H9 (cell line): ENCODE measurements around the gene RAB29. TPM values are rescaled to one million over a fixed set of nuclear protein-coding genes. Genes with fewer than 3 reads are reported as not detected.

Source experiments
- DNase-seq: peaks from one replicate; pipeline ENCODE4 v3.0.0-alpha.2; 2017
- H2AFZ ChIP-seq: one replicate; pipeline ENCODE4 v1.6.1; 2013; ENCODE audit warnings: mild to moderate bottlenecking, low read length, control low read depth, moderate library complexity
- H2AK5ac ChIP-seq: 2 replicates; pipeline ENCODE4 v1.6.1; 2013; ENCODE audit warnings: low read length, control low read depth, mixed read lengths; ENCODE audit not compliant: insufficient read length
- H2BK120ac ChIP-seq: one replicate; pipeline ENCODE4 v1.6.1; 2013; ENCODE audit warnings: low read depth, mild to moderate bottlenecking, low read length, control low read depth, inconsistent platforms; ENCODE audit not compliant: poor library complexity, severe bottlenecking
- H2BK12ac ChIP-seq: 2 replicates; pipeline ENCODE4 v1.6.1; 2013; ENCODE audit warnings: low read length, control low read depth, mixed read lengths, low read depth; ENCODE audit not compliant: insufficient read length
- H2BK15ac ChIP-seq: 2 replicates; pipeline ENCODE4 v1.6.1; 2013; ENCODE audit warnings: low read depth, low read length, control low read depth
- H2BK20ac ChIP-seq: one replicate; pipeline ENCODE4 v1.6.1; 2013; ENCODE audit warnings: low read depth, mild to moderate bottlenecking, low read length, control low read depth, inconsistent platforms; ENCODE audit not compliant: poor library complexity, severe bottlenecking
- H2BK5ac ChIP-seq: 2 replicates; pipeline ENCODE4 v1.6.1; 2013; ENCODE audit warnings: low read length, control low read depth, mixed read lengths; ENCODE audit not compliant: insufficient read length
- H3K14ac ChIP-seq: 2 replicates; pipeline ENCODE4 v1.6.1; 2013; ENCODE audit warnings: low read length, control low read depth; ENCODE audit not compliant: insufficient read depth
- H3K18ac ChIP-seq: 2 replicates; pipeline ENCODE4 v1.6.1; 2013; ENCODE audit warnings: low read depth, mild to moderate bottlenecking, mixed read lengths, low read length, control low read depth; ENCODE audit not compliant: insufficient read length
- H3K23ac ChIP-seq: 2 replicates; pipeline ENCODE4 v1.6.1; 2013; ENCODE audit warnings: low read length, control low read depth, mixed read lengths, low read depth; ENCODE audit not compliant: insufficient read length
- H3K23me2 ChIP-seq: 2 replicates; pipeline ENCODE4 v1.6.1; 2013; ENCODE audit warnings: low read depth, mild to moderate bottlenecking, mixed read lengths, low read length, control low read depth; ENCODE audit not compliant: insufficient read length, poor library complexity, severe bottlenecking
- H3K27ac ChIP-seq: 2 replicates; pipeline ENCODE4 v1.5.1; 2013; ENCODE audit warnings: low read length, control low read depth, mixed read lengths, low read depth; ENCODE audit not compliant: insufficient read length
- H3K27me3 ChIP-seq: 2 replicates; pipeline ENCODE4 v1.6.1; 2013; ENCODE audit warnings: low read length, control low read depth, inconsistent platforms; ENCODE audit not compliant: insufficient read depth
- H3K4ac ChIP-seq: 2 replicates; pipeline ENCODE4 v1.6.1; 2013; ENCODE audit warnings: low read depth, mild to moderate bottlenecking, control low read depth, inconsistent platforms, low read length, moderate library complexity
- H3K4me1 ChIP-seq: 2 replicates; pipeline ENCODE4 v1.6.1; 2013; ENCODE audit warnings: low read length, control low read depth, inconsistent platforms; ENCODE audit not compliant: insufficient read depth
- H3K4me2 ChIP-seq: 2 replicates; pipeline ENCODE4 v1.6.1; 2013; ENCODE audit warnings: low read length, control low read depth, mixed read lengths; ENCODE audit not compliant: insufficient read length, insufficient read depth
- H3K56ac ChIP-seq: 2 replicates; pipeline ENCODE4 v1.6.1; 2013; ENCODE audit warnings: low read depth, mild to moderate bottlenecking, mixed read lengths, low read length, control low read depth; ENCODE audit not compliant: insufficient read length
- H3K79me1 ChIP-seq: 2 replicates; pipeline ENCODE4 v1.6.1; 2013; ENCODE audit warnings: low read depth, mild to moderate bottlenecking, moderate library complexity, low read length, control low read depth, inconsistent platforms; ENCODE audit not compliant: insufficient read depth, poor library complexity, severe bottlenecking
- H3K79me2 ChIP-seq: 2 replicates; pipeline ENCODE4 v1.6.1; 2013; ENCODE audit warnings: low read length, control low read depth, inconsistent platforms; ENCODE audit not compliant: insufficient read depth
- H3K9ac ChIP-seq: 2 replicates; pipeline ENCODE4 v1.6.1; 2013; ENCODE audit warnings: low read length, control low read depth, mixed read lengths; ENCODE audit not compliant: insufficient read length; ENCODE audit errors: extremely low read depth
- H3K9me3 ChIP-seq: one replicate; pipeline ENCODE4 v1.6.1; 2013; ENCODE audit warnings: low read depth, low read length, inconsistent platforms; ENCODE audit not compliant: control insufficient read depth
- H3T11ph ChIP-seq: one replicate; pipeline ENCODE4 v1.6.1; 2013; ENCODE audit warnings: mild to moderate bottlenecking, low read length, control low read depth, inconsistent platforms
- H4K20me1 ChIP-seq: one replicate; pipeline ENCODE4 v1.6.1; 2013; ENCODE audit not compliant: control insufficient read depth, insufficient read length, insufficient read depth
- H4K5ac ChIP-seq: 2 replicates; pipeline ENCODE4 v1.6.1; 2013; ENCODE audit warnings: low read depth, mild to moderate bottlenecking, mixed read lengths, low read length, control low read depth; ENCODE audit not compliant: insufficient read length
- H4K8ac ChIP-seq: replicated peaks from 2 replicates; pipeline ENCODE4 v1.6.1; 2013; ENCODE audit warnings: low read length, control low read depth, mixed read lengths, low read depth; ENCODE audit not compliant: insufficient read length
- H4K91ac ChIP-seq: 2 replicates; pipeline ENCODE4 v1.6.1; 2013; ENCODE audit warnings: low read depth, mild to moderate bottlenecking, moderate library complexity, mixed read lengths, low read length, control low read depth; ENCODE audit not compliant: insufficient read length
- H3K27ac Mint-ChIP-seq, 3 experiments: 2 replicates in 2 of 3; 3 replicates in 1 of 3; pipeline ENCODE4 v1.8.0; 2020 to 2021; ENCODE audit warnings: mixed read lengths in 3 of 3, mild to moderate bottlenecking in 1 of 3, moderate library complexity in 1 of 3
- H3K27me3 Mint-ChIP-seq: 2 replicates; pipeline ENCODE4 v1.8.0; 2021; ENCODE audit warnings: low read depth, mild to moderate bottlenecking, moderate library complexity, mixed read lengths
- H3K36me3 Mint-ChIP-seq, 3 experiments: 2 replicates in 2 of 3; 3 replicates in 1 of 3; pipeline ENCODE4 v1.8.0; 2020 to 2021; ENCODE audit warnings: low read depth in 3 of 3, mixed read lengths in 3 of 3; ENCODE audit not compliant: insufficient read depth in 1 of 3
- H3K4me1 Mint-ChIP-seq, 2 experiments: 2 replicates each; pipeline ENCODE4 v1.8.0; 2020; ENCODE audit warnings: mixed read lengths in 2 of 2
- H3K4me3 Mint-ChIP-seq, 2 experiments: 2 replicates in 1 of 2; 3 replicates in 1 of 2; pipeline ENCODE4 v1.8.0; 2020 to 2021; ENCODE audit warnings: mild to moderate bottlenecking in 2 of 2, mixed read lengths in 2 of 2, moderate library complexity in 1 of 2
- H3K9me3 Mint-ChIP-seq, 2 experiments: 2 replicates in 1 of 2; 3 replicates in 1 of 2; pipeline ENCODE4 v1.8.0; 2020; ENCODE audit warnings: mild to moderate bottlenecking in 2 of 2, mixed read lengths in 2 of 2, moderate library complexity in 1 of 2
- WGBS: extraction: QIAGEN DNeasy Blood & Tissue Kit; methylation state at CpG from one replicate; pipeline ENCODE4 v1.1.7; 2013; ENCODE audit warnings: missing lambda C conversion rate, low lambda C conversion rate, mixed read lengths; ENCODE audit not compliant: insufficient read length; ENCODE audit errors: extremely low coverage; 5-methylcytosine and 5-hydroxymethylcytosine counted together
- total RNA-seq: library from RNA; stranded (reverse); gene quantifications from 2 replicates; pipeline ENCODE4 v1.2.1, GENCODE V29; 2021
- TF ChIP-seq, protein P1 (sequence below): fragments of 200-600 bp; sonication (generic); conservative IDR thresholded peaks from 3 replicates; pipeline ENCODE4 v1.8.0; 2021; ENCODE audit warnings: antibody characterized with exemption, mild to moderate bottlenecking

The RAB29 gene
- total RNA-seq, 1 experiment from 2014 or later = 4.2 TPM

DNA sequence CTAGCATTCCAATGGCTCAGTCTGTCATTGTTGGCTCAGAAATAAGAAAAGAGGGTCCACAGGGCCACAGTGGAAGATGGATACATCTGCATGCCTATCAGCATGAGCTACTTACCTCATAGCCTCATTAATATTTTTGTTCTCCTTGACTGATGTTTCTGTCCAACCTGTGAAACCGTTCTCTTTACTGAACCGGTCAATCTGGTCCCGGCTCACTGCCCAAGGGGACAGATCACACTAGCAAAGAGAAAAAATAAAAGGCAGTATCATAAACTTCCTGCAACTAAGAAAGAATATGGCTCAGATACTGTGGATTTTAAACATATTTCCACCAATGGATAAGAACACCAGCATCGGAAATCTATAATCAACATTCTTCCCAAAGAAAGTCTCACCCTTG lies 4.7 kb downstream of the RAB29 start:
- Histone ChIP-seq H3K9me3 (no peaks in the 10 kb centered on the region), H3K79me1 (no peaks in the 10 kb centered on the region), H3K4me2 (no peak overlapping the region), H4K5ac (no peak overlapping the region), H3K27me3 (peaks cover 3% of the 10 kb centered on the region; the same call in 1 of the 2 replicates), H3K4me1 (no peaks in the 10 kb centered on the region), H3K23me2 (peaks cover 6% of the 10 kb centered on the region), H4K8ac (no peak overlapping the region), H3K14ac (no peak overlapping the region), H3K79me2 (no peaks in the 10 kb centered on the region), H3K4ac (no peak overlapping the region), H2BK12ac (no peak overlapping the region), H2BK20ac (no peak overlapping the region), H2AK5ac (no peak overlapping the region), H2BK5ac (no peak overlapping the region), H3K27ac (no peak overlapping the region), H3K9ac (no peak overlapping the region), H3T11ph (no peak overlapping the region), H3K23ac (no peak overlapping the region), H4K20me1 (no peaks in the 10 kb centered on the region), H3K56ac (no peak overlapping the region), H3K18ac (no peak overlapping the region), H2BK15ac (no peak overlapping the region), H4K91ac (no peak overlapping the region), H2AFZ (no peak overlapping the region), H2BK120ac (no peak overlapping the region)
- Mint-ChIP-seq H3K9me3 (peaks cover 4 to 5% of the 10 kb centered on the region in 2 experiments; a peak in 2 of 5 replicates), H3K27me3 (peaks cover 39% of the 10 kb centered on the region), H3K4me3 (no peak overlapping the region), H3K36me3 (peaks cover 0 to 4% (median 3%) of the 10 kb centered on the region in 3 experiments; a peak in 3 of 7 replicates), H3K4me1 (peaks cover 17 to 25% of the 10 kb centered on the region in 2 experiments), H3K27ac (no peak overlapping the region)
- DNase-seq = no peak
- TF ChIP-seq, protein P1, sequence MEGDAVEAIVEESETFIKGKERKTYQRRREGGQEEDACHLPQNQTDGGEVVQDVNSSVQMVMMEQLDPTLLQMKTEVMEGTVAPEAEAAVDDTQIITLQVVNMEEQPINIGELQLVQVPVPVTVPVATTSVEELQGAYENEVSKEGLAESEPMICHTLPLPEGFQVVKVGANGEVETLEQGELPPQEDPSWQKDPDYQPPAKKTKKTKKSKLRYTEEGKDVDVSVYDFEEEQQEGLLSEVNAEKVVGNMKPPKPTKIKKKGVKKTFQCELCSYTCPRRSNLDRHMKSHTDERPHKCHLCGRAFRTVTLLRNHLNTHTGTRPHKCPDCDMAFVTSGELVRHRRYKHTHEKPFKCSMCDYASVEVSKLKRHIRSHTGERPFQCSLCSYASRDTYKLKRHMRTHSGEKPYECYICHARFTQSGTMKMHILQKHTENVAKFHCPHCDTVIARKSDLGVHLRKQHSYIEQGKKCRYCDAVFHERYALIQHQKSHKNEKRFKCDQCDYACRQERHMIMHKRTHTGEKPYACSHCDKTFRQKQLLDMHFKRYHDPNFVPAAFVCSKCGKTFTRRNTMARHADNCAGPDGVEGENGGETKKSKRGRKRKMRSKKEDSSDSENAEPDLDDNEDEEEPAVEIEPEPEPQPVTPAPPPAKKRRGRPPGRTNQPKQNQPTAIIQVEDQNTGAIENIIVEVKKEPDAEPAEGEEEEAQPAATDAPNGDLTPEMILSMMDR = no peak
- WGBS = no CpG with 5 or more reads among the region's 4 CpGs
